Calu3 (cell line): Measurements from ENCODE around the gene YJEFN3. TPM values are rescaled to one million over a fixed set of nuclear protein-coding genes. Genes with fewer than 3 reads are reported as not detected.

Experiments
- BruUV-seq: library from RNA; stranded (reverse); fragments of 400-500 nt; replicated peaks from 2 replicates; lab custom pipeline; 2021; lab: Mats Ljungman, UMichigan
- CTCF ChIA-PET: fragments of 300-600 bp; sonication (Branson Sonifier 250); formaldehyde crosslinking; loops from one replicate; lab custom pipeline; 2022; ENCODE audit warnings: antibody characterized with exemption; lab: Charles Lee
- DNase-seq: peaks from one replicate; pipeline ENCODE4 v3.0.0; 2022
- H3K27ac Mint-ChIP-seq: one replicate; pipeline ENCODE4 v1.8.0; 2022; ENCODE audit warnings: mixed read lengths; ENCODE audit not compliant: unreplicated experiment
- H3K27me3 Mint-ChIP-seq: one replicate; pipeline ENCODE4 v1.8.0; 2022; ENCODE audit warnings: mixed read lengths; ENCODE audit not compliant: unreplicated experiment
- H3K36me3 Mint-ChIP-seq: one replicate; pipeline ENCODE4 v1.8.0; 2022; ENCODE audit warnings: mild to moderate bottlenecking, moderate library complexity, mixed read lengths; ENCODE audit not compliant: insufficient read depth, unreplicated experiment
- H3K4me1 Mint-ChIP-seq: one replicate; pipeline ENCODE4 v1.8.0; 2022; ENCODE audit warnings: mild to moderate bottlenecking, low read depth, mixed read lengths; ENCODE audit not compliant: unreplicated experiment
- H3K4me3 Mint-ChIP-seq: one replicate; pipeline ENCODE4 v1.8.0; 2022; ENCODE audit warnings: mild to moderate bottlenecking, low read depth, moderate library complexity, mixed read lengths; ENCODE audit not compliant: unreplicated experiment
- H3K9me3 Mint-ChIP-seq: one replicate; pipeline ENCODE4 v1.8.0; 2022; ENCODE audit warnings: low read depth, mixed read lengths; ENCODE audit not compliant: unreplicated experiment
- intact Hi-C: fragments of 100-400 bp; cut with micrococcal nuclease; formaldehyde crosslinking; loops from one replicate; pipeline ENCODE4 v1.10.0; 2022; ENCODE audit not compliant: unreplicated experiment
- total RNA-seq: library from RNA; stranded (reverse); gene quantifications from 2 replicates; pipeline ENCODE4 v1.2.3, GENCODE V29; 2022
- TF ChIP-seq, protein P1 (sequence below): fragments of 200-600 bp; IDR thresholded peaks from one replicate; pipeline ENCODE4 v1.8.0; 2022; ENCODE audit warnings: antibody characterized with exemption; ENCODE audit not compliant: unreplicated experiment

YJEFN3 gene
- total RNA-seq, 1 experiment from 2014 or later = 10.4 TPM

DNA sequence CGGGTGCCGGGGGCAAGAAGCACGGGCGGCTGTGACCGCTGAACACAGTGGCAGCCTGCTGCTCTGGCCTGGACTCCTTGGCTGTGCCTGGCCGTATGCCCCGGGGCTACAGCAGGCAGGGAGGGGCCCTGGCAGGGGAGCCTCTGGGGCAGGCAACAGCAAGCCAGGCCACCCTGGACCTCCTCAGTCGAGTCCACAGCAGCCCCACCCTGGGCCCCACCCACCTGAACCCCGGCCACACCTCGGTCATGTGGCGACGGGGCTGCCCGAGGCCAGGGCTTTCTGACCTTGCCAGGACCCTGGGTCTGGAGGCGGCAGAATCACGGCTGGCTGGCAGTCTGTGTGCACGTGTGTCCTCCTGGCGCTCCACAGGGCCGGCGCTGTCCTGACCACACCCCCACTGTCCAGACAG, 18.0 kb downstream of the YJEFN3 start:
- intact Hi-C loops = no loop called here
- DNase-seq = no peak
- H3K9me3 Mint-ChIP-seq = no peaks in the 10 kb centered on the region
- no peaks in the 10 kb centered on the region for H3K4me1 Mint-ChIP-seq
- TF ChIP-seq, protein P1, sequence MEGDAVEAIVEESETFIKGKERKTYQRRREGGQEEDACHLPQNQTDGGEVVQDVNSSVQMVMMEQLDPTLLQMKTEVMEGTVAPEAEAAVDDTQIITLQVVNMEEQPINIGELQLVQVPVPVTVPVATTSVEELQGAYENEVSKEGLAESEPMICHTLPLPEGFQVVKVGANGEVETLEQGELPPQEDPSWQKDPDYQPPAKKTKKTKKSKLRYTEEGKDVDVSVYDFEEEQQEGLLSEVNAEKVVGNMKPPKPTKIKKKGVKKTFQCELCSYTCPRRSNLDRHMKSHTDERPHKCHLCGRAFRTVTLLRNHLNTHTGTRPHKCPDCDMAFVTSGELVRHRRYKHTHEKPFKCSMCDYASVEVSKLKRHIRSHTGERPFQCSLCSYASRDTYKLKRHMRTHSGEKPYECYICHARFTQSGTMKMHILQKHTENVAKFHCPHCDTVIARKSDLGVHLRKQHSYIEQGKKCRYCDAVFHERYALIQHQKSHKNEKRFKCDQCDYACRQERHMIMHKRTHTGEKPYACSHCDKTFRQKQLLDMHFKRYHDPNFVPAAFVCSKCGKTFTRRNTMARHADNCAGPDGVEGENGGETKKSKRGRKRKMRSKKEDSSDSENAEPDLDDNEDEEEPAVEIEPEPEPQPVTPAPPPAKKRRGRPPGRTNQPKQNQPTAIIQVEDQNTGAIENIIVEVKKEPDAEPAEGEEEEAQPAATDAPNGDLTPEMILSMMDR = no peak
- BruUV-seq = no TSS peak
- H3K4me3 Mint-ChIP-seq = no peak overlapping the region
- CTCF ChIA-PET = interaction anchor here (0.6 kb wide), 1 partner anchor 220 kb away, joined by 7 read pairs; no protein-coding TSS in a partner anchor
- no peak overlapping the region for H3K27ac Mint-ChIP-seq
- peaks cover 4% of the 10 kb centered on the region for H3K36me3 Mint-ChIP-seq
- H3K27me3 Mint-ChIP-seq = peaks cover 14% of the 10 kb centered on the region

DNA sequence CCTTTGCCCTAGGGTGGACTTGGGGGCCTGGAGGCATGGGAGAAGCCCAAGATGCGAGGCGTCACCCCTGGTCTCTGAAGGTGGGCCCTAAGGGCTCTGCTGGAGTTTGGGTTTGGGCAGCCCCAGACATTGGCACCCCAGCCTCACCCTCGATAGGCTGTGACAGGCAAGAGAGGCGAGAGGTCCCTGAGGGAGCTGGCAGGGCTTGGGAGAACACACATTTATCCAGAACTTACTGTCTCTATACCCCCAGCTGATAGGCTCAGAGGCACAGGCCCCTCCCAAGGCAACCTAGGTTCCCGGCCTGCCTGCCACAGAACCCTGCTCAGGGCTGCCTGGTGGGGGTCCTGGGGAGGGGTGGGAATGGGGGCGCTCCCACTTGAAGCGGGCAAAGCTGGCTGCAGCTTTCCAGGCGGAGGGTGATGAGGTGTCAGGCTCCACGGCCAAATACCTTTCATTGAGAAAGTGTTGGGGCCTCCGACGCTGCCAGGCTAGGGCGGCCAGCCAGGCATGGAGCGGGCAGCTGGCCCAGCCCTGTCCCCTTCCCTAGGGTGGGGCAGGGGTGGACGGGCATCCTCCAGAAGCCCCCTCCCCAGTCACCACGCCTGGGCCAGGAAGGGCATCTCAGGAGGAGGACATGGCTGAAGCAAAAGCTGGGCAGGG, 19.1 kb downstream of the YJEFN3 start:
- Mint-ChIP-seq H3K4me3 (no peak overlapping the region), H3K36me3 (peaks cover 4% of the 10 kb centered on the region), H3K4me1 (no peaks in the 10 kb centered on the region), H3K27ac (no peak overlapping the region), H3K27me3 (peaks cover 14% of the 10 kb centered on the region), H3K9me3 (no peaks in the 10 kb centered on the region)
- DNase-seq = no peak
- intact Hi-C loops = no loop called here
- BruUV-seq = no TSS peak
- CTCF ChIA-PET = interaction anchor here (0.5 to 0.6 kb wide), 3 partner anchors 11 to 868 kb away, joined by 7 to 12 read pairs (median 8); no protein-coding TSS in a partner anchor
- TF ChIP-seq, protein P1 = no peak

DNA sequence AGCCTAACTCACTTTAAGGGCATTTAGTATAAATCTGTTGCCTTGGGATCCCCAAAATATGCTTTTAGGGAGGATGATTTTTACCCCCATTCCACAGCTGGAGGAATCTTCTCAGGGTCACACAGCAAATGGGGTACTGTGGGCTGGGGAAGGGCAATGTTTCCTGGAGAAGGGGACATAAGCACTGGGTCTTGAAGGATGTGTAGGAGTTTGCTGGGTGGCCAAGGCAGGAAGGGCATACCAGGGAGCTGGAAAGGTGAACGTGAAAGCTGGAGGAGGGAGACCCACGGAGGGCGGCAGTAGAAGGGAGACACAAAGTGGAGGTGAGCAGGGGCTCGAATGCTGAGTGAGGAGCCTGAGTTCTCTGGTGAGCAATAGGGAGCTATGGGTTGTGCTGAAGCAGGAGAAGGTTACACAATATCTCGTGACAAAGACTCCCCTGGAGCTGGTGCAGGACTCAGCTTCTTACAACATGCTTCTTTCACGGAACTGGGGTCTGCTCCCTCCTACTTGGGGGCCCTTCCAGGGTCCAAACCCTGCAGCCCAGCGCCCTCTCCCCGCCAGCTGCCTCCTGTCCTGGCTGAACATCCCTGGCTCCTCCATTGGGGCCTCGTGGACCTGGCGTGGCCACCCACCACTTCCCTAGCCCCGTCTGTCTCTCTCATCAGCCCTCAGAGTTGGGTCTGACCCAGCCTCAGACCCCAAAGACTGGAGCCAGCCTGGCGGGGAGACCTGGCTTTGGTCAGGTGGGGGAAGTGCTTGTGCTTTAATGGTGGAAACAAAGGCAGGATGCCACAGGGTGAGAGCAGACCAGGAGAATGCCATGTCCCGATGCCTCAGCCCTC, 20.4 kb downstream of the YJEFN3 start:
- intact Hi-C loops = no loop called here
- no peak overlapping the region for H3K27ac Mint-ChIP-seq

DNA sequence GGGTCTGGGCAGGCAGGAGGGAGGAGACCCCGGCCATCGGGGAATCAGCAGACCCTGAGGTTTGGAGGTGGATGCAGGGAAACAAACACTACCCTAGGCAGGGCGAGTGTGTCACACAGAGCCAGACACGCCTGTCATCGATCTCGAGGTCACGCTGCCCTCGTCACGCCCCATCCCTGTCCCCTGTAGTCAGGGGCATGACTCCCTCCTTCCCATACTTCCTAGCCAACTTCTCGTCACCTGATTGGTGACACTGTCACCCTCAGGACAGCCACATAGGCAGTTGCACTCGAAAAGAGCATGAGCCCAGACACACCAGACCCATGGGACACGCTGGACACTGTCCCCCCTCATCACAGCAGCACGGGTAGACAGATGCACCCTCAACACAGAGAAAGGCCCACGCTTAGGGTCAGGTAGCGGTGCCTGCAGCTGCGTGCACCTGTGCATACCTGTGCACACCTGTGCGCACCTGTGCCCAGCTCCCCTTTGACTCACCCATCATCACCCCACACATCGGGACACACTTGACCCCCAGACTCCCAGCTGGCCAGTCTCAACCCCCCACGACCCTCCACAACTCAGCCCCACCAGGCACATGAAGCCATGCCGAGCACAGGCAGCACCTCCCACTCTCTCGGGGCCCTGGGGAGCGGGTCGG, 21.2 kb downstream of the YJEFN3 start:
- Mint-ChIP-seq H3K9me3 (no peaks in the 10 kb centered on the region), H3K4me3 (no peak overlapping the region), H3K4me1 (no peaks in the 10 kb centered on the region), H3K27me3 (peaks cover 14% of the 10 kb centered on the region), H3K27ac (no peak overlapping the region), H3K36me3 (peaks cover 4% of the 10 kb centered on the region)
- no TSS peak for BruUV-seq
- CTCF ChIA-PET = no interaction called here
- no peak for DNase-seq
- intact Hi-C loops = loop anchor here (10.0 kb wide), 1 partner anchor 55 kb away; no protein-coding TSS in a partner anchor
- TF ChIP-seq, protein P1 = no peak

More for the DNA sequence above, 20.4 kb downstream of the YJEFN3 start:
- Mint-ChIP-seq H3K4me1 (no peaks in the 10 kb centered on the region), H3K9me3 (no peaks in the 10 kb centered on the region), H3K4me3 (no peak overlapping the region), H3K27me3 (peaks cover 14% of the 10 kb centered on the region), H3K36me3 (peaks cover 4% of the 10 kb centered on the region)
- DNase-seq = no peak
- TF ChIP-seq, protein P1 = no peak
- no TSS peak for BruUV-seq
- CTCF ChIA-PET = interaction anchor here (0.9 kb wide), 1 partner anchor 17 kb away, joined by 4 read pairs; no protein-coding TSS in a partner anchor
